Hematopoietic multipotent progenitor cell treated with erythropoietin and hydrocortisone succinate and interleukin-3 and kit ligand, for 17 days (in vitro differentiated cells): ENCODE data around the gene KIAA0319L.
"Not testable (repeated sequence)": the region's sequence is repeated elsewhere in the genome, so short reads cannot be mapped to it uniquely, and the experiment has no call there.

Experiments used
- DNase-seq: peaks from one replicate; pipeline ENCODE4 v3.0.0-alpha.2; 2015; ENCODE audit warnings: low spot score

KIAA0319L gene

GRCh38 chr1:35580949-35581388 lies 23.8 kb upstream of the KIAA0319L start:
- DNase-seq: no peak

- DNase-seq: no peak
These were observed 20.1 kb upstream of the KIAA0319L start for GRCh38 chr1:35577071-35577998.

- DNase-seq: not testable (repeated sequence)
These were observed 19.5 kb upstream of the KIAA0319L start for GRCh38 chr1:35576766-35577070.

- no peak for DNase-seq
These were observed 19.0 kb upstream of the KIAA0319L start for GRCh38 chr1:35576061-35576765.

- no peak for DNase-seq
These were observed 18.3 kb upstream of the KIAA0319L start for GRCh38 chr1:35575416-35575958.

- DNase-seq: no peak
These were observed 17.6 kb upstream of the KIAA0319L start for GRCh38 chr1:35574655-35575415.

GRCh38 chr1:35574125-35574654 lies 17.0 kb upstream of the KIAA0319L start:
- no peak for DNase-seq

- DNase-seq: no peak
These were observed 16.3 kb upstream of the KIAA0319L start, which contains the start of gene TFAP2E for GRCh38 chr1:35573198-35574124. TSS of gene TFAP2E (plus strand) at chr1:35573314. CDS start at chr1:35573578, 264 bp downstream.

GRCh38 chr1:35572296-35572695 lies 15.1 kb upstream of the KIAA0319L start:
- DNase-seq: no peak

GRCh38 chr1:35571263-35571662 lies 14.1 kb upstream of the KIAA0319L start:
- DNase-seq: no peak

- no peak for DNase-seq
These were observed 13.5 kb upstream of the KIAA0319L start for GRCh38 chr1:35570589-35571137.

GRCh38 chr1:35569936-35570335 lies 12.7 kb upstream of the KIAA0319L start:
- no peak for DNase-seq

GRCh38 chr1:35568975-35569395 lies 11.8 kb upstream of the KIAA0319L start:
- peak; percentile 75 for DNase-seq

- no peak for DNase-seq
These were observed 10.8 kb upstream of the KIAA0319L start for GRCh38 chr1:35567947-35568558.

GRCh38 chr1:35565742-35566133 lies 8.5 kb upstream of the KIAA0319L start:
- no peak for DNase-seq

- DNase-seq: no peak
These were observed 7.9 kb upstream of the KIAA0319L start for GRCh38 chr1:35564884-35565741.

- DNase-seq: peak; percentile 87
These were observed 7.1 kb upstream of the KIAA0319L start for GRCh38 chr1:35564037-35564883.

GRCh38 chr1:35563166-35563565 lies 6.0 kb upstream of the KIAA0319L start:
- DNase-seq: no peak
